ENCODE data around the gene POU2F1. TPM values are rescaled to one million over a fixed set of nuclear protein-coding genes. Genes with fewer than 3 reads are reported as not detected.

The POU2F1 gene
- polyA plus RNA-seq, 1 donor from 2014 or later = 10.9 TPM

DNA sequence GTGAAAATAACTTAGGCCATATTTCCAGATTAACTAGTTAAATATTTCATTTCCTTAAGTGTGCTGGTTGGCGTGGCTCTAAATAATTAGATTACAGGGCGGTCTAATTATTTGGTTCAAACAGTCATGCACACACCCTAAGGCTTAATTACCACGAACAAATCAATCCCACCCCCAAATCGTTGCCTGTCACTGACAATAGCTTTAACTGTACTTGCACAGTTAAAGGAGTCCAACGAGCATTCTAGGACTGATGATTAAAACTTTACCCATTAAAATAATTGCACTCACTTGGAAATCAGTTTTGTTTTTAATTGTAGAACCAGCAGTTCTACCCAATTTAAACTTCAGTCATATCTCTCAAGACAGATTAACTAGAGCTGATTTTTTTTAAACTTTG lies 1.5 kb upstream of the POU2F1 start:
- peak overlapping the region; percentile 72 for H3K9ac ChIP-seq (ENCODE audit: low read length)
- TF ChIP-seq, protein P1, sequence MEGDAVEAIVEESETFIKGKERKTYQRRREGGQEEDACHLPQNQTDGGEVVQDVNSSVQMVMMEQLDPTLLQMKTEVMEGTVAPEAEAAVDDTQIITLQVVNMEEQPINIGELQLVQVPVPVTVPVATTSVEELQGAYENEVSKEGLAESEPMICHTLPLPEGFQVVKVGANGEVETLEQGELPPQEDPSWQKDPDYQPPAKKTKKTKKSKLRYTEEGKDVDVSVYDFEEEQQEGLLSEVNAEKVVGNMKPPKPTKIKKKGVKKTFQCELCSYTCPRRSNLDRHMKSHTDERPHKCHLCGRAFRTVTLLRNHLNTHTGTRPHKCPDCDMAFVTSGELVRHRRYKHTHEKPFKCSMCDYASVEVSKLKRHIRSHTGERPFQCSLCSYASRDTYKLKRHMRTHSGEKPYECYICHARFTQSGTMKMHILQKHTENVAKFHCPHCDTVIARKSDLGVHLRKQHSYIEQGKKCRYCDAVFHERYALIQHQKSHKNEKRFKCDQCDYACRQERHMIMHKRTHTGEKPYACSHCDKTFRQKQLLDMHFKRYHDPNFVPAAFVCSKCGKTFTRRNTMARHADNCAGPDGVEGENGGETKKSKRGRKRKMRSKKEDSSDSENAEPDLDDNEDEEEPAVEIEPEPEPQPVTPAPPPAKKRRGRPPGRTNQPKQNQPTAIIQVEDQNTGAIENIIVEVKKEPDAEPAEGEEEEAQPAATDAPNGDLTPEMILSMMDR (IDR thresholded peaks at IDR 0.05; ENCODE audit: poor library complexity, severe bottlenecking) = no peak
- TF ChIP-seq EZH2 (IDR thresholded peaks at IDR 0.05; ENCODE audit: borderline replicate concordance, insufficient read depth, low read length, poor library complexity, severe bottlenecking) = no peak
- no peak for TF ChIP-seq SMC3 (conservative IDR thresholded peaks at IDR 0.05; ENCODE audit: poor library complexity)
- H2AFZ ChIP-seq (ENCODE audit: low read depth, low read length) = no peak overlapping the region

DNA sequence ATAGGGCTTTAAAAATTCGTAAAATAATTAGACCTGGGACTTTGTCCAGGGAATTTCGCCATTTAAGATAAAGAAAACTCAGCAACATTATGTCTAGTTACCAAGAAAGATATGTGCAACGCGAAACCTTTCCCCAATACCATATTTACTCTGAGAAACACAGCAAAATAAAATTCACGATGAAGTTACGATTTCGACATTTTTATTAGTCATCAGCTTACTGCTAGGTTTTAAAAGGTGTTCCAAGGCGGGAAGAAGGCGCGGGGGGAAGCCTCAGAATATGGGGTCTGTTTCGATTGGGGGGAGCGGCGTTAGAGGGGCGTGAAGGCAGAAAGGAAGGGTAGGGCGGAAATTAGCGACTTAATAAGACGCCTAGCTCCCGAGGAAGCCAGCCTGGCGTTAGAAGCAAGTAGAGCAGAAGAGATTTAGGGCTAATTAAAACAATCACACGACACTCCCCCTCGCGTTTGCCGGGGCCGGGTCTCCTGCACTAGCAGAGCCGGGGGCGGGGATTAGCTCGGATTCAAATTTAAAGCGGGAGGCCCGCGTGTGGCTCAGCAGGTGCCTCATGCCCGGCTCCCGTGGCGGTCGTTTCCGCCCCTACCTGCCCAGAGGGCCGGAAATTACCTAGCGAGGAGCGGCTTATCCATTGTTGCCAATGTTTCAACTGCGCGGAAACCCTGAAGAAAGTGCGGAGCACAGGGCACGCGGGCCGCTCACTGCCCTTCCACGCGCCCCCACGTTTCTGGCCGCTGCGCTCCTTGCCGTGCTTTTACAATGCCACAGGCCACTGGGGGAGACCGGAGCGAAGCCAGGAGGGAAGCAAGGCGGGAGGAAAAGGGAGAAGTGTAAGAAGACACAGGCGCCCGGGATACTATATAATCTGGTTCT lies 795 bp upstream of the POU2F1 start:
- H3F3A ChIP-seq (ENCODE audit: insufficient read depth, low read length, poor library complexity, severe bottlenecking) = no peaks in the 10 kb centered on the region
- TF ChIP-seq SMC3 (conservative IDR thresholded peaks at IDR 0.05; ENCODE audit: poor library complexity) (peak; percentile 47), EP300 (conservative IDR thresholded peaks at IDR 0.05; ENCODE audit: poor library complexity, severe bottlenecking) (no peak), MXI1 (conservative IDR thresholded peaks at IDR 0.05; ENCODE audit: poor library complexity, severe bottlenecking) (peak; percentile 100), POLR2AphosphoS5 (IDR thresholded peaks at IDR 0.05) (peak; percentile 47)
- TF ChIP-seq, protein P2, sequence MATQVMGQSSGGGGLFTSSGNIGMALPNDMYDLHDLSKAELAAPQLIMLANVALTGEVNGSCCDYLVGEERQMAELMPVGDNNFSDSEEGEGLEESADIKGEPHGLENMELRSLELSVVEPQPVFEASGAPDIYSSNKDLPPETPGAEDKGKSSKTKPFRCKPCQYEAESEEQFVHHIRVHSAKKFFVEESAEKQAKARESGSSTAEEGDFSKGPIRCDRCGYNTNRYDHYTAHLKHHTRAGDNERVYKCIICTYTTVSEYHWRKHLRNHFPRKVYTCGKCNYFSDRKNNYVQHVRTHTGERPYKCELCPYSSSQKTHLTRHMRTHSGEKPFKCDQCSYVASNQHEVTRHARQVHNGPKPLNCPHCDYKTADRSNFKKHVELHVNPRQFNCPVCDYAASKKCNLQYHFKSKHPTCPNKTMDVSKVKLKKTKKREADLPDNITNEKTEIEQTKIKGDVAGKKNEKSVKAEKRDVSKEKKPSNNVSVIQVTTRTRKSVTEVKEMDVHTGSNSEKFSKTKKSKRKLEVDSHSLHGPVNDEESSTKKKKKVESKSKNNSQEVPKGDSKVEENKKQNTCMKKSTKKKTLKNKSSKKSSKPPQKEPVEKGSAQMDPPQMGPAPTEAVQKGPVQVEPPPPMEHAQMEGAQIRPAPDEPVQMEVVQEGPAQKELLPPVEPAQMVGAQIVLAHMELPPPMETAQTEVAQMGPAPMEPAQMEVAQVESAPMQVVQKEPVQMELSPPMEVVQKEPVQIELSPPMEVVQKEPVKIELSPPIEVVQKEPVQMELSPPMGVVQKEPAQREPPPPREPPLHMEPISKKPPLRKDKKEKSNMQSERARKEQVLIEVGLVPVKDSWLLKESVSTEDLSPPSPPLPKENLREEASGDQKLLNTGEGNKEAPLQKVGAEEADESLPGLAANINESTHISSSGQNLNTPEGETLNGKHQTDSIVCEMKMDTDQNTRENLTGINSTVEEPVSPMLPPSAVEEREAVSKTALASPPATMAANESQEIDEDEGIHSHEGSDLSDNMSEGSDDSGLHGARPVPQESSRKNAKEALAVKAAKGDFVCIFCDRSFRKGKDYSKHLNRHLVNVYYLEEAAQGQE (IDR thresholded peaks at IDR 0.05; ENCODE audit: borderline replicate concordance) = no peak
- H3K27me3 ChIP-seq (ENCODE audit: insufficient read depth, low read depth, low read length) = no peaks in the 10 kb centered on the region
- peaks cover 28% of the 10 kb centered on the region for H3K79me2 ChIP-seq (replicated peaks; ENCODE audit: insufficient read depth, low read length)
- no peaks in the 10 kb centered on the region for H3K36me3 ChIP-seq (ENCODE audit: insufficient read depth, low read length)
- H3K9me3 ChIP-seq (ENCODE audit: low read length) = no peaks in the 10 kb centered on the region
- no peaks in the 10 kb centered on the region for H4K20me1 ChIP-seq (ENCODE audit: insufficient read depth)
- H2AFZ ChIP-seq (ENCODE audit: low read depth, low read length) = peak overlapping the region; percentile 93
- peak overlapping the region; percentile 76 for H3K27ac ChIP-seq (ENCODE audit: low read length)
- H3K4me2 ChIP-seq (ENCODE audit: low read length) = peak overlapping the region; percentile 89
- H3K4me3 ChIP-seq (ENCODE audit: low read length) = peak overlapping the region; percentile 74
- H3K9me2 ChIP-seq (ENCODE audit: insufficient read depth, low read length) = no peaks in the 10 kb centered on the region
- H3K9ac ChIP-seq (ENCODE audit: low read length) = peak overlapping the region; percentile 72

More for the DNA sequence above, 1.5 kb upstream of the POU2F1 start:
- no peaks in the 10 kb centered on the region for H4K20me1 ChIP-seq (ENCODE audit: insufficient read depth)
- peak overlapping the region; percentile 74 for H3K4me3 ChIP-seq (ENCODE audit: low read length)
- no peaks in the 10 kb centered on the region for H3K9me3 ChIP-seq (ENCODE audit: low read length)
- H3K79me2 ChIP-seq (replicated peaks; ENCODE audit: insufficient read depth, low read length) = peaks cover 22% of the 10 kb centered on the region
- H3K9me2 ChIP-seq (ENCODE audit: insufficient read depth, low read length) = no peaks in the 10 kb centered on the region
- no peaks in the 10 kb centered on the region for H3K27me3 ChIP-seq (ENCODE audit: insufficient read depth, low read depth, low read length)
- H3F3A ChIP-seq (ENCODE audit: insufficient read depth, low read length, poor library complexity, severe bottlenecking) = no peaks in the 10 kb centered on the region
- H3K36me3 ChIP-seq (ENCODE audit: insufficient read depth, low read length) = no peaks in the 10 kb centered on the region
- H3K27ac ChIP-seq (ENCODE audit: low read length) = peak overlapping the region; percentile 76
- H3K4me2 ChIP-seq (ENCODE audit: low read length) = peak overlapping the region; percentile 89
